ENCODE data around the gene SPINT2.
"Not testable (repeated sequence)": the region's sequence is repeated elsewhere in the genome, so short reads cannot be mapped to it uniquely, and the experiment has no call there.

Gene SPINT2

GRCh38 chr19:38264486-38265212 lies at the start of gene SPINT2:
Gene SPINT2 (plus strand): TSS chr19:38264573. CDS start chr19:38264893, 320 bp downstream.
- DNase-seq = peak; percentile 74

- DNase-seq = no peak
These were observed 47.4 kb upstream of the SPINT2 start for GRCh38 chr19:38216785-38217641.

GRCh38 chr19:38218204-38218603 lies 46.2 kb upstream of the SPINT2 start:
- no peak for DNase-seq

GRCh38 chr19:38219221-38219620 lies 45.2 kb upstream of the SPINT2 start:
- no peak for DNase-seq

- DNase-seq = no peak
These were observed 43.0 kb upstream of the SPINT2 start for GRCh38 chr19:38221421-38221820.

GRCh38 chr19:38221919-38222830 lies 42.2 kb upstream of the SPINT2 start:
- DNase-seq = no peak

- DNase-seq = no peak
These were observed 41.3 kb upstream of the SPINT2 start for GRCh38 chr19:38223119-38223523.

- DNase-seq = no peak
These were observed 40.8 kb upstream of the SPINT2 start for GRCh38 chr19:38223617-38224013.

GRCh38 chr19:38224014-38224862 lies 40.1 kb upstream of the SPINT2 start, which contains the start of gene DPF1:
Gene DPF1 (minus strand): TSS chr19:38224222. CDS start chr19:38224142, 80 bp downstream.
- peak; percentile 85 for DNase-seq

GRCh38 chr19:38224863-38225218 lies 39.5 kb upstream of the SPINT2 start:
- not testable (repeated sequence) for DNase-seq

- no peak for DNase-seq
These were observed 36.9 kb upstream of the SPINT2 start for GRCh38 chr19:38227287-38228004.

- no peak for DNase-seq
These were observed 36.4 kb upstream of the SPINT2 start for GRCh38 chr19:38228005-38228377.

GRCh38 chr19:38228491-38229439 lies 35.6 kb upstream of the SPINT2 start:
- DNase-seq = no peak

GRCh38 chr19:38229585-38230073 lies 34.7 kb upstream of the SPINT2 start:
- peak; percentile 92 for DNase-seq

- DNase-seq = not testable (repeated sequence)
These were observed 33.8 kb upstream of the SPINT2 start for GRCh38 chr19:38230506-38231133.

- DNase-seq = no peak
These were observed 32.5 kb upstream of the SPINT2 start for GRCh38 chr19:38231918-38232317.

GRCh38 chr19:38233740-38234251 lies 30.6 kb upstream of the SPINT2 start:
- DNase-seq = peak; percentile 92

- DNase-seq = no peak
These were observed 29.8 kb upstream of the SPINT2 start for GRCh38 chr19:38234615-38235014.

GRCh38 chr19:38239816-38240215 lies 24.6 kb upstream of the SPINT2 start:
- DNase-seq = no peak
